G401.6 (cell line): ENCODE results near the gene PAIP2.
A peak's percentile ranks its signal among the peaks of the same experiment; 100 is the strongest.
"Not testable (repeated sequence)": the region's sequence is repeated elsewhere in the genome, so short reads cannot be mapped to it uniquely, and the experiment has no call there.

Experiments used
- FAIRE-seq: peaks from 2 replicates; lab custom pipeline; 2012; peaks lifted over from hg19 to GRCh38; lab: Jason Lieb, UNC

PAIP2 gene

DNA sequence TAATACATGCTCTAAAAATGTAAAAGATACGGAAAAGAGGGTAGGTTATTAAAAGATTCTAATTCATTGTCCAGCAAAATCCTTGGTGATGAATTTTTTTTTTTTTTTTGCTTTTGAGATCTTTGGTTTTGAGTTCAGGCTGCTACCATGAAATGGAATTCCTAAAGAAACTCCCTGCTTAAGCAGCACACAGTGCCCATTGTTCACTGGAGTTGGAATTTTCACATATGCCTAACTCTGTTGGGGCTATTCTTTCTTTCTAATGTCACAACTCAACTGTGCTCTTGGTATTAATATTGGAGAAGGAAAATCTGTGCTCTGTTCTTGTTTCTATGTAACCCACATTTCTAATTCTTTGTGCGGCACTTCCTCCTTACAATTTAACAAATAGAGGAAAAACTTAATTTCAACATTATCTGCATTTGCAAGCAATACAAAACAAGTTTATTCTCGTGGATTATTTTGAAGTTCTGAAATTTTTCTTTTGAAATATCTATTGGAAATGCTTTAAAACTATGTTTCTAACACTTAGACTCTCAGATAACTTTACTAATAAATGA is 26.5 kb upstream of the PAIP2 start:
- peak; percentile 52 for FAIRE-seq

DNA sequence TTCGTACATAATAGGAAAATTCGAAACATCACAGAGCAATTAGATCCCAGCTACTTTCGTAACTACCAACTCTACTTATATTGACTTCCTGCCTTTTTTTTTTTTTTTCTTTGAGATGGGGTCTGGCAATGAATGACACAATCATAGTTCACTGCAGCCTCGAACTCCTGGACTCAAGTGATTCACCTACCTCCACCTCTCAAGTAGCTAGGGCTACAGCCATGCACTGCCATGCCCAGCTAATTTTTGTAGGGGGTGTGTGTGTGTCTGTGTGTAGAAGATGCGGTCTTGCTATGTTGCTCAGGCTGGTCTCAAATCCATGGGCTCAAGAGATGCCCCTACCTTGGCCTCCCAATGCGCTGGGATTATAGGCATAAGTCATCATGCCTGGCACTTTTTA is 5.8 kb upstream of the PAIP2 start:
- FAIRE-seq, result no peak

DNA sequence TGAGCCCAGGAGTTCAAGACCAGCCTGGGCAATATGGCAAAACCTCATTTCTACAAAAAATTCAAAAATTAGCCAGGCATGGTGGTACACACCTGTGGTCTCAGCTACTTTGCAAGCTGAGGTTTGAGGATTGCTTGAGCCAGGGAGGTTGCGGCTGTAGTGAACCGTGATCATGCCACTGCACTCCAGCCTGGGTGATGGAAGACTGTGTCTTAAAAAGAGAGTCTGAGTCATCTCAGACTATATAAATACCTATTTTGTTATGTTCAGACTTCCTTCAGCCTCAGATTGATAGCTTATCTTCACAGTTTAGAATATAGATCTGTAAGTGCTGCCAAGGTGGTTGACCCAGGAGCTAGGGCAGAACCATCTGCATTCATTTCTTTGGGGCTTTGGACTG is 1.6 kb upstream of the PAIP2 start:
- no peak for FAIRE-seq

- FAIRE-seq, result no peak
Measured at GRCh38 chr5:139341187-139341688, 416 bp upstream of the PAIP2 start.

GRCh38 chr5:139342423-139342723 is 719 bp downstream of the PAIP2 start:
- FAIRE-seq, result no peak

DNA sequence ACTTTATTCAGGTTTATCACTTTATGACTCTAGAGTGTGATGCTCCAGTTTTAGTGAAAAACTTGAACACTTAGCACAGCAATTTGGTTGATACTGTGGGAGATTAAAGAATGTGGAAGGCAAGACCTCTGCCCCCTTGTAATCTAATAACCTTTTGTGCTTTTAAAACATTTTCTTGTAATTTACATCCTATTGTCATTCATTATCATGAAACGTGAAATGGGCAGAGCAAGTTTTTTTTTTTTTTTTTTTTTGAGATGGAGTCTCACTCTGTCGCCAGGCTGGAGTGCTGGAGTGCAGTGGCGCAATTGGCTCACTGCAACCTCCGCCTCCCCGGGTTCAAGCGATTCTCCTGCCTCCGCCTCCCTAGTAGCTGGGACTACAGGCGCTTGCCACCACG is 1.8 kb downstream of the PAIP2 start:
- FAIRE-seq, result no peak

- no peak for FAIRE-seq
Measured at GRCh38 chr5:139344177-139344576, 2.5 kb downstream of the PAIP2 start.

- FAIRE-seq, result not testable (repeated sequence)
Measured at GRCh38 chr5:139345442-139345841, 3.8 kb downstream of the PAIP2 start.

DNA sequence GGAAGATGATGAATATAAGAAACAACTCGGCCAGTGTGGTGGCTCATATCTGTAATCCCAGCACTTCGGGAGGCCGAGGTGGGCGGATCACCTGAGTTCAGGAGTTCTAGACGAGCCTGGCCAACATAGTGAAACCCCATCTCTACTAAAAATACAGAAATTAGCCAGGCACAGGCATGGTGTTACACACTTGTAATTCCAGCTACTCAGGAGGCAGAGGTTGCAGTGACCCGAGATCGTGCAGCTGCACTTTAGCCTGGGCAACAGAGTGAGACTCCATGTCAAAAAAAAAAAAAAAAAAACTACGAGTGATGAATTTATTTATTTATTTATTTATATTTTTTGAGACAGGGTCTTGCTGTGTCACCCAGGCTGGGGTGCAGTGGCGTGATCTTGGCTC is 6.2 kb downstream of the PAIP2 start:
- FAIRE-seq, result not testable (repeated sequence)

DNA sequence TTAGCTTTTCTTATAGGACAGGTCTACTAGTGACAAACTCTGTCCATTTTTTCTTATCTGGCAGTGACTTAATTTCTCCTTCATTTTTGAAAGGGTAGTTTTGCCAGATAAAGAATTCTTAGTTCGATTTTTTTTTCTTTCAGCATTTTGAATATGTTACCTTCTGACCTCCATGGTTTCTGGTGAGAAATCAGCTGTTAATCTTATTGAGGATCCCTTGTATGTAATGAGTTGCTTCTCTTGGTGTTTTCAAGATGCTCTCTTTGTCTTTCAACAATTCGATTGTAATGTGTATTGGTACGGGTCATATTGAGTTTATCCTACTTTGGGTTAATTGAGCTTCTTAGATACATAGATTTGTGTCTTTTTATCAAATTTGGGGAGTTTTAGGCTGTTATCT is 12.5 kb downstream of the PAIP2 start:
- FAIRE-seq, result no peak

GRCh38 chr5:139355900-139356299 is 14.2 kb downstream of the PAIP2 start:
- not testable (repeated sequence) for FAIRE-seq

- no peak for FAIRE-seq
Measured at GRCh38 chr5:139358064-139358463, 16.4 kb downstream of the PAIP2 start.

GRCh38 chr5:139360384-139360783 is 18.7 kb downstream of the PAIP2 start:
- FAIRE-seq, result no peak

GRCh38 chr5:139361835-139362429 is 20.3 kb downstream of the PAIP2 start:
- FAIRE-seq, result no peak

- no peak for FAIRE-seq
Measured at GRCh38 chr5:139363937-139364336, 22.3 kb downstream of the PAIP2 start.

DNA sequence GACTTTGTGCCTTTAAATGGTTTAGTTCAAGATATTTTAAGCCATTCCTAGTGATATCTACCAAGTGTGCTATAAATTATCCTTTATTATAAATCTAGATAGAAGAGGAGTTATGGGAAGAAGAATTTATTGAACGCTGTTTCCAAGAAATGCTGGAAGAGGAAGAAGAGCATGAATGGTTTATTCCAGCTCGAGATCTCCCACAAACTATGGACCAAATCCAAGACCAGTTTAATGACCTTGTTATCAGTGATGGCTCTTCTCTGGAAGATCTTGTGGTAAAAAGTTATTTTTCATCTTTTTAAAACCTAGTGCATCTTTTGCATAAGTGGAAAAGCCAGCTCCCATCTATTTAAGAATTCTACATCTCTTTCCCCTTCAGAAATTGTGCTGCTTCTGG is 22.8 kb downstream of the PAIP2 start:
- FAIRE-seq, result no peak

- peak; percentile 89 for FAIRE-seq
Measured at GRCh38 chr5:139368613-139369012, 27.0 kb downstream of the PAIP2 start.

DNA sequence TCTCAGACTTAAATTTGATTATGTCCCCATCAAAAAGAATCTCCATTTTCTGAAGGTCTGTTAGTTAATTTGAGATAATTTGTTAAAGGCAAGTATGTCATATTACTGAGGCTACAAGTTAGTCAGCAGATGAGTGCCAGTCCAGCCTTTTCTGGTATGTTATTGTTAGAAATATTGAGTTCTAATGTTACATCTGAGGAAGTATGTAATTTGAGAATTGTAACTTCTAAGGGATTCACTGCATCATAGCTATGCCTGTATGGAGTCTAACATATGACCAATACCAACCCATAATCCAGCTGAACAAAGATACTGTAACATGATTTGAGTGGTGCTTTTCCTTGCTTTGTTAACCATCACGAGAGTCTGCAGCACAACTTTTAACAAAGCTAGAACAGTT is 27.5 kb downstream of the PAIP2 start:
- FAIRE-seq, result no peak

DNA sequence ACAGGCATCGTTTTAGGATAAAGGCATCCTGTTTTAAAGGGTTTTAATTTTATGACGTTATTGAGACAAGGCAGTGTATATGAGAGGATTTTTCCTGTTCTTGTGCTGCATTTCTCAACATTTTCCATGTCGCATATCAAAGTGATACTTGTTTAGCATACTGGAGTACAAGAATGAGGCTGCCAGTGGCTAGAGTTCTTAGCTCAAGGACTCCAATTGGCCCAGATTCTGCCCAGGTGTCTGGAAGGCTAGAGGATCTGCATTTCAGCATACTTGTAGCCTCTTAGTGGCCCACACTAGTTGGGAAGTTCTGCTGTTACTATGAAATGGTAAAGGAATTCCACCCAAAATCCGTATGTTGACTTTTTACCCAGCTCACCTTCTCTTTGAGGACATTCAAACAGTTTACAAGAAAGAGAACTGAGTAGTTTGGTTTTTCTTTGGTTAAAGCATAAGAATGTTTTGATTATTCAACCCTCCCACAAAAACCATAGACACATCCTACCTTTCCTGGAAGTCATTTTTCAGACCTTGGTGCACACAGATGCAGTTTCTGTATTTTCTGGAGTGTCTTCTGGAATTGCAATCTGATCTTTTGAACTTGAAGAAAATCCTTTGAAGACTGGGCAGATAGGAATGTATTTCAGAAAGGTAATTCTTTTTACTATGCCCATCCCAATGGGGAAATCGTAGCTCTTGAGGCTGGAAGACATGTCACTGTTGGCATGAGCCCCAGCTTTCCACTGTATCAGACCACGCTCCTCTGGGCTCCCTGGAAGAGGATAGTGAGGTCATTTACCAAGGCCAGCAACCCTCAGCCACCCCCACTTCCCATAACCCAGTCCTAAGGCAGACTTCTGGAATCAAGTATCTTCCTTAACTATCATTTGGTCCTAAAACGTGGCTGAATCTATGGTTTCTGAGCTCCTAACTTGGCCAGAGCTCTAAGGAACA is 30.1 kb downstream of the PAIP2 start:
- FAIRE-seq, result no peak

GRCh38 chr5:139374909-139375308 is 33.3 kb downstream of the PAIP2 start:
- no peak for FAIRE-seq

DNA sequence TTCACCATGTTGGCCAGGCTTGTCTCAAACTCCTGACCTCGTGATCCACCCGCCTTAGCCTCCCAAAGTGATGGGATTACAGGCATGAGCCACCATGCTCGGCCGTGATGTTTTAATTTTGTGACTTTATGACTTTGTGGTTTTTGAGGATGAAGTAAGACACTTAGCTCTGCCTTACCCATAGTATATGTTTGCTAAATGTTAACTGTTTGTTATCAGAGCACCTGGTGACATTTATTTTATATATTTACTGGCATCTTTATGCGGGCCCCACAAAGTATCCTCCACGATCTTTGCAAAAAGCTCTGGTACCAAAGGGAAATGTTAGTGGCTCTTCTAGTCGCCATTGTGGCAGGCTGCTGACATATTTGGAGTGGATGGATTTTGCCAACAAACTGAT is 34.7 kb downstream of the PAIP2 start:
- FAIRE-seq, result no peak

- no peak for FAIRE-seq
Measured at GRCh38 chr5:139377226-139377625, 35.6 kb downstream of the PAIP2 start.

DNA sequence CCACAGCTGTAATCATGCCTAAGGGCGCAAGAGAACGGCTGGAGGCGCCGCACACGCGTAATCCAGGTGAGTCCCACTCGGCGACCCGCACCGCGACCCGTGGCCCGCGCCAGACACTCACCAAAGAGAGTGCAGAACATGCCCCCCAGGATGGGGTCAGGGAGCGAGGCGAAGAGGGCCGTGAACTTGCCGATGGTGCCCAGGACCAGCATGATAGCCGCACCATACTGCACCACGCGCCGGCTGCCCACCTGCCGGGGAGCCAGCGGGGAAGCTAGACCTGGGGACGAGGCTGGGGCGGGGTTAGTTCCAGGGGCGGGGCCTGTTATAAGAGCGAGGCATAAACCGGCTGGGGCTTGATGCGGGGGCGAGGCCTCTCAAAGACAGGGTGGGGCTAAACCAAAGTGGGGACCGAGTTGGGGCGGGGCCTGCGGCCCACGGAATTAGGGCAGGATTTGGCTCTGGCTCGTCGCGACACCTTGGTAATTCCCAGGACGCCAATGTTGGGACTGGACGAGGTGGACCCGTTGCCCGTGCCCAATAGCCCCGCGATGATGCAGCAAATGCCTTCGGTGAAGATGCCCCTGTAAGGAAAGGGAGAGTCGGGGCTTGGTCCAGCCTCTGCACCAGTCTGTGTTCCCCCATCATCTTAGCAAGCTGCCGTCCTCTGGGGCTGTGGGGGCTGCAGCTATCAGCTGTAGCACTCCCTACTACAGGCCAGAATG is 36.6 kb downstream of the PAIP2 start:
- no peak for FAIRE-seq
